Measurements from ENCODE around the gene KRTAP13-2.

KRTAP13-2 gene

DNA sequence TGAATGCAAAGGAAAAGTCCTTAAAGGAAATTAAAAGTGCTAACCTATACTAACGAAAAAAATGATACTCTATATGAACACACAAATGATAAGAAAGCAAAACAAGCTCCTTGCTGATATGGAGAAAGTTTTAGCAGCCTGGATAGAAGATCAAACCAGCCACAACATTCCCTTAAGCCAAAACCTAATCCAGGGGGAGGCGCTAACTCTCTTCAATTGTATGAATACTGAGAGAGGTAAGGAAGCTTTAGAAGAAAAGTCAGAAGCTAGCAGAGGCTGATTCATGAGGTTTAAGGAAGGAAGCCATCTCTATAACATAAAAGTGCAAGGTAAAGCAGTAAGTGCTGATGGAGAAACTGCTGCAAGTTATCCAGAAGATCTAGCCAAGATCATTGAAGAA, 27.1 kb downstream of the KRTAP13-2 start:
- Histone ChIP-seq H3K27me3 (ENCODE audit: control insufficient read depth, insufficient read depth, low read length) (no peaks in the 10 kb centered on the region), H3K9me3 (ENCODE audit: control insufficient read depth, low read depth, low read length) (no peaks in the 10 kb centered on the region)

GRCh38 chr21:30340714-30341573, 31.1 kb downstream of the KRTAP13-2 start:
- Histone ChIP-seq H3K9ac (ENCODE audit: low read length) (no peak overlapping the region), H3K27me3 (ENCODE audit: control insufficient read depth, insufficient read depth, low read length) (no peaks in the 10 kb centered on the region), H3K9me3 (ENCODE audit: control insufficient read depth, low read depth, low read length) (no peaks in the 10 kb centered on the region), H3K27ac (ENCODE audit: low read length) (no peak overlapping the region), H3K4me3 (ENCODE audit: low read length) (no peak overlapping the region), H3K4me1 (ENCODE audit: control insufficient read depth, low read depth, low read length) (no peaks in the 10 kb centered on the region), H3K36me3 (ENCODE audit: control insufficient read depth, low read depth, low read length) (no peaks in the 10 kb centered on the region)

More for the DNA sequence above, 27.1 kb downstream of the KRTAP13-2 start:
- H3K36me3 ChIP-seq (ENCODE audit: control insufficient read depth, low read depth, low read length): no peaks in the 10 kb centered on the region
- H3K4me3 ChIP-seq (ENCODE audit: low read length): no peak overlapping the region
- peaks cover 11% of the 10 kb centered on the region for H3K4me1 ChIP-seq (ENCODE audit: control insufficient read depth, low read depth, low read length)
- no peak overlapping the region for H3K27ac ChIP-seq (ENCODE audit: low read length)
- H3K9ac ChIP-seq (ENCODE audit: low read length): no peak overlapping the region

- Histone ChIP-seq H3K4me3 (ENCODE audit: low read length) (no peak overlapping the region), H3K36me3 (ENCODE audit: control insufficient read depth, low read depth, low read length) (no peaks in the 10 kb centered on the region), H3K9me3 (ENCODE audit: control insufficient read depth, low read depth, low read length) (no peaks in the 10 kb centered on the region), H3K9ac (ENCODE audit: low read length) (no peak overlapping the region), H3K4me1 (ENCODE audit: control insufficient read depth, low read depth, low read length) (no peaks in the 10 kb centered on the region), H3K27ac (ENCODE audit: low read length) (no peak overlapping the region), H3K27me3 (ENCODE audit: control insufficient read depth, insufficient read depth, low read length) (no peaks in the 10 kb centered on the region)
These were observed 33.4 kb downstream of the KRTAP13-2 start for GRCh38 chr21:30338717-30339116.

GRCh38 chr21:30337772-30338171, 34.3 kb downstream of the KRTAP13-2 start:
- Histone ChIP-seq H3K27me3 (ENCODE audit: control insufficient read depth, insufficient read depth, low read length) (no peaks in the 10 kb centered on the region), H3K4me1 (ENCODE audit: control insufficient read depth, low read depth, low read length) (no peaks in the 10 kb centered on the region), H3K36me3 (ENCODE audit: control insufficient read depth, low read depth, low read length) (no peaks in the 10 kb centered on the region), H3K27ac (ENCODE audit: low read length) (no peak overlapping the region), H3K4me3 (ENCODE audit: low read length) (no peak overlapping the region), H3K9me3 (ENCODE audit: control insufficient read depth, low read depth, low read length) (no peaks in the 10 kb centered on the region), H3K9ac (ENCODE audit: low read length) (no peak overlapping the region)

GRCh38 chr21:30337276-30337744, 34.8 kb downstream of the KRTAP13-2 start, which contains the start of gene KRTAP27-1:
TSS of gene KRTAP27-1 (minus strand) at chr21:30337694. CDS start at chr21:30337668, 26 bp downstream.
- Histone ChIP-seq H3K9me3 (ENCODE audit: control insufficient read depth, low read depth, low read length) (no peaks in the 10 kb centered on the region), H3K27ac (ENCODE audit: low read length) (no peak within 1 kb of the TSS), H3K4me1 (ENCODE audit: control insufficient read depth, low read depth, low read length) (no peaks in the 10 kb centered on the region), H3K27me3 (ENCODE audit: control insufficient read depth, insufficient read depth, low read length) (no peaks in the 10 kb centered on the region), H3K9ac (ENCODE audit: low read length) (no peak within 1 kb of the TSS), H3K4me3 (ENCODE audit: low read length) (no peak within 1 kb of the TSS), H3K36me3 (ENCODE audit: control insufficient read depth, low read depth, low read length) (no peaks in the 10 kb centered on the region)

DNA sequence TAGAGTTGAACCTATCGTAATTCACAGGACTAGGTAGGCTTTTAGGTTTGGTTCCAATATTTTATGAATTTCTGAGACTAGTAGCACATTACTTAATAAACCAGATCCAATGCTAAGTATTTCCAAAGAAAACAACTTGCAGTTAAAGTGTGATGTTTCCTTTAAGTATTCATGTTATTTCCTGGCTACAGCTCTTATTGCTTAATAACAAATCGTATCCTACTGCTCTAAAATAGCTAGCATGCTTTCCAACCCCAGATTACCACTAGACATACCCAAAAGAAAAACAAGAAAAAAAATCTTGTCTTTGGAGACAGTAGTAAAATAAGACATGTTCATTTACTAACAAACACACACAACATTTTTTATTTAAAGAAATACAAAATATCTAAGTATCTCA, 35.5 kb downstream of the KRTAP13-2 start:
- Histone ChIP-seq H3K4me3 (ENCODE audit: low read length) (no peak overlapping the region), H3K27me3 (ENCODE audit: control insufficient read depth, insufficient read depth, low read length) (no peaks in the 10 kb centered on the region), H3K9me3 (ENCODE audit: control insufficient read depth, low read depth, low read length) (no peaks in the 10 kb centered on the region), H3K36me3 (ENCODE audit: control insufficient read depth, low read depth, low read length) (no peaks in the 10 kb centered on the region), H3K4me1 (ENCODE audit: control insufficient read depth, low read depth, low read length) (no peaks in the 10 kb centered on the region), H3K27ac (ENCODE audit: low read length) (no peak overlapping the region), H3K9ac (ENCODE audit: low read length) (no peak overlapping the region)

GRCh38 chr21:30333736-30334135, 38.3 kb downstream of the KRTAP13-2 start:
- H3K36me3 ChIP-seq (ENCODE audit: control insufficient read depth, low read depth, low read length): no peaks in the 10 kb centered on the region
- H3K9ac ChIP-seq (ENCODE audit: low read length): no peak overlapping the region
- H3K9me3 ChIP-seq (ENCODE audit: control insufficient read depth, low read depth, low read length): no peaks in the 10 kb centered on the region
- H3K27me3 ChIP-seq (ENCODE audit: control insufficient read depth, insufficient read depth, low read length): no peaks in the 10 kb centered on the region
- H3K4me3 ChIP-seq (ENCODE audit: low read length): no peak overlapping the region
- H3K4me1 ChIP-seq (ENCODE audit: control insufficient read depth, low read depth, low read length): no peaks in the 10 kb centered on the region
- H3K27ac ChIP-seq (ENCODE audit: low read length): no peak overlapping the region

DNA sequence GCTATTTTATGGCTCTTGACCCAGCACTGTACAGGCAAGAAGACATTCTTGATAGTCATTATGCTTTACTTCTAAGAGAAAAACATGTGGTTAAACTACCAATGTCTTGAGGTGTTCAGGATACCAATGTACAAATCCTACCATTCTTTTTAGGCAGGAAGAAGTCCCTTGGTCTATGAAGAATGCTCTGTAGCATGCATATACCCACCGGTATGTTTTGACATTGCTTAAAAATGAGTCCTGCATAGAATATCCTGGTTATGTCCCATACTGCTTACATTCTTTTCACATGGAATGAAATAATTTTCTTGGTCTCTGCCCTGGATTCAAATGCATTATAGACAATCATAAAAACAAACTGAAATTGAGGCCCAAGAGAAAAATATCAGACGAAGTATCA, 39.4 kb downstream of the KRTAP13-2 start:
- Histone ChIP-seq H3K9ac (ENCODE audit: low read length) (no peak overlapping the region), H3K27me3 (ENCODE audit: control insufficient read depth, insufficient read depth, low read length) (no peaks in the 10 kb centered on the region), H3K27ac (ENCODE audit: low read length) (no peak overlapping the region), H3K4me3 (ENCODE audit: low read length) (no peak overlapping the region), H3K36me3 (ENCODE audit: control insufficient read depth, low read depth, low read length) (no peaks in the 10 kb centered on the region), H3K9me3 (ENCODE audit: control insufficient read depth, low read depth, low read length) (no peaks in the 10 kb centered on the region), H3K4me1 (ENCODE audit: control insufficient read depth, low read depth, low read length) (no peaks in the 10 kb centered on the region)

DNA sequence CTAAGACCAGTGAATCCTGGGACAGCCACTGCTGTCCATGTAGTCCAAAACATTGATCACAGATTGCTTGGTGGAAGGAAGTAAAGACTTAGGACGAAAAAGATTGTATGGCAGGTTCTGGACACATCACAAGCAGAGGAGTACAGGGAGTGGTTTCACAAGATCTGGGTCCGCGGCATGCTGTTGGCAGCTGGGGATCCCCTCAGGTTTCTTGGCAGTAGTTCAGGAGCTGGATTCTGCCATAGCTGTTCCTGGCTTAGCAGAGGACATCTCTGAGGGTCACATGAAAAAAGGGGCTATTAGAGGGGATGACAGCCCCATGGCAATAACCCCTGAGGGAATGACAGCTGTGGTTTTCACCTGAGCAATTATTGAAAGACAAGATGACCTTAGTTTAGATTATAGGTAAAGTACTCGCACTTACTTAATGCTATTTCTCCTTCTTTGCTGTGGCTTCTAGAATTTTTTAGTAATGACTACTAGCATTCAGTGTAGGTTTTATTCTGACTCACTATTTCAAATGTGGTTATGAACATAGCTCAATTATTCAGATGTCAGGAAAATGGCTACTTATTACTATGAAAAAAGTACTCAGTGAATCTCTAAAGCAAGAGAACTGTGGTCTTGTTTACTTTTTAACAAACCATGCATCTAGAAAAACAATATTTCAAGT, 42.7 kb downstream of the KRTAP13-2 start:
- no peak overlapping the region for H3K27ac ChIP-seq (ENCODE audit: low read length)
- no peaks in the 10 kb centered on the region for H3K9me3 ChIP-seq (ENCODE audit: control insufficient read depth, low read depth, low read length)
- H3K4me3 ChIP-seq (ENCODE audit: low read length): no peak overlapping the region
- H3K27me3 ChIP-seq (ENCODE audit: control insufficient read depth, insufficient read depth, low read length): no peaks in the 10 kb centered on the region
- H3K36me3 ChIP-seq (ENCODE audit: control insufficient read depth, low read depth, low read length): no peaks in the 10 kb centered on the region
- H3K4me1 ChIP-seq (ENCODE audit: control insufficient read depth, low read depth, low read length): no peaks in the 10 kb centered on the region
- no peak overlapping the region for H3K9ac ChIP-seq (ENCODE audit: low read length)

GRCh38 chr21:30326390-30326789, 45.7 kb downstream of the KRTAP13-2 start:
- no peaks in the 10 kb centered on the region for H3K4me1 ChIP-seq (ENCODE audit: control insufficient read depth, low read depth, low read length)
- no peak overlapping the region for H3K4me3 ChIP-seq (ENCODE audit: low read length)
- no peak overlapping the region for H3K9ac ChIP-seq (ENCODE audit: low read length)
- H3K9me3 ChIP-seq (ENCODE audit: control insufficient read depth, low read depth, low read length): no peaks in the 10 kb centered on the region
- H3K27me3 ChIP-seq (ENCODE audit: control insufficient read depth, insufficient read depth, low read length): no peaks in the 10 kb centered on the region
- no peaks in the 10 kb centered on the region for H3K36me3 ChIP-seq (ENCODE audit: control insufficient read depth, low read depth, low read length)
- H3K27ac ChIP-seq (ENCODE audit: low read length): no peak overlapping the region
